Measurements from ENCODE around the gene KCTD18.

DNA sequence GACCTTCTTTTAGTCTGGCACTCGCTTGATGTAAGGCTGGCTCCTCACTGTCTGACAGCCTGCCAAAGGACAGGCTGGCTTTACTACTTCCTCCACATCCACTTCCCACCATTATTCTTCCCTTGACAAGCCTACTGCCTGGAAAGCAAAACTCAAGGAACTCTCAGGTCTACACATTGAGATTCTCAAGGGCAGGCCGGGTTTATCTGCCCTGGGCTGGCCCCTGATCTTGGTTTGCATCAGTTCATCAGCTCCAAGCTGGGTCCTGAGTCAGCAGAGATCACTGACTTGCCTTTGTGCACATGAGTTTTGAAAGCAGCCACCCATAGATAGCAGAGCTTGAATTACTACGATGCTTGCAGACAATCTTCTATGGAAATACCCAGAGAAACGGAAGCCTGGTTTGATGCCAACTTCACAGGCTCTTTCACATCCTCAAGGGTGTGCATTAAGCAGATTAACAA lies 53.9 kb downstream of the KCTD18 start:
- TF ChIP-seq POLR2A (IDR thresholded peaks at IDR 0.05; ENCODE audit: low read length) (no peak), GATA1 (IDR thresholded peaks at IDR 0.05; ENCODE audit: low read depth, low read length) (no peak)

Data from erythroblast (primary cell).